Transverse colon (tissue), 4 donors: ENCODE data around the gene EFNA5.

Source experiments
- CTCF ChIP-seq, 5 experiments: fragments of 200-600 bp in 3 of 5; fragments of 450-650 bp in 2 of 5; sonication (generic) in 3 of 5; IDR thresholded peaks; 1 replicate in 2 of 5; 2 replicates in 3 of 5; pipeline ENCODE4 v1.5.1; 2016 to 2017; ENCODE audit warnings: antibody characterized with exemption in 5 of 5, inconsistent platforms in 3 of 5, mild to moderate bottlenecking in 2 of 5, moderate library complexity in 1 of 5
- POLR2A ChIP-seq: fragments of 450-650 bp; IDR thresholded peaks from one replicate; pipeline ENCODE4 v1.6.1; 2016; ENCODE audit warnings: antibody characterized with exemption, mild to moderate bottlenecking, moderate library complexity
- POLR2AphosphoS5 ChIP-seq, 3 donors: sonication (generic); formaldehyde crosslinking; IDR thresholded peaks; one replicate each; pipeline ENCODE4 v1.6.1; 2016; ENCODE audit warnings: antibody characterized with exemption in 3 of 3

DNA sequence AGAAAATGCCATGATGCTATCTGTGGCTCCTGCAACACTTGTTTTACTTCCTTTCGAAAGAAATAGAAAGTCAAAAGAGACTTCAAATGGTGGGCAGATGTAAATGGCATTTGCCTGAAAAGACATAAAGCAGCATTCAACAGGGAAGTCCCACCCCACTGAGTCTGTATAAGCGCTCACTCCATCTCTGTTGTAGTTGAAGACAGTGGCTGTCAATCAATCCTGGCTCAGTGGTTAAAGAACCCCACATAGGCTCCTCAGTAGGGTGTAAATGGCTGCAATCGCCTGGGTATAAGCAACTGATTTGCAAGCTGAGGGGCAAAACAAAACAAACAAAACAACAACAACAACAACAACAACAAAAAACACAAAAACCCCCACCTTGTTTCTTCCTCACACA lies 158.7 kb downstream of the EFNA5 start:
- TF ChIP-seq CTCF (IDR thresholded peaks at IDR 0.05) (no peak), POLR2A (no peak), POLR2AphosphoS5 (IDR thresholded peaks at IDR 0.05) (no peak)
